ENCODE measurements around the gene MYBBP1A.

The MYBBP1A gene

GRCh38 chr17:4548721-4549531, 6.3 kb downstream of the MYBBP1A start:
- DNase-seq = no peak

GRCh38 chr17:4548061-4548461, 7.1 kb downstream of the MYBBP1A start:
- no peak for DNase-seq

GRCh38 chr17:4547118-4547906, 7.9 kb downstream of the MYBBP1A start:
- DNase-seq = no peak

- no peak for DNase-seq
Measured at GRCh38 chr17:4545217-4545951, 9.8 kb downstream of the MYBBP1A start.

GRCh38 chr17:4544951-4545216, 10.3 kb downstream of the MYBBP1A start:
- no peak for DNase-seq

- DNase-seq = no peak
Measured at GRCh38 chr17:4544135-4544950, 10.8 kb downstream of the MYBBP1A start.

GRCh38 chr17:4543557-4544026, 11.6 kb downstream of the MYBBP1A start:
- DNase-seq = no peak

- no peak for DNase-seq
Measured at GRCh38 chr17:4542726-4543191, 12.4 kb downstream of the MYBBP1A start.

GRCh38 chr17:4542003-4542725, 13.0 kb downstream of the MYBBP1A start:
- no peak for DNase-seq

- DNase-seq = peak; percentile 20
Measured at GRCh38 chr17:4541328-4542002, 13.7 kb downstream of the MYBBP1A start.

GRCh38 chr17:4540687-4541327, 14.4 kb downstream of the MYBBP1A start:
- DNase-seq = no peak

GRCh38 chr17:4540224-4540651, 14.9 kb downstream of the MYBBP1A start:
- no peak for DNase-seq

GRCh38 chr17:4539576-4540223, 15.5 kb downstream of the MYBBP1A start:
- no peak for DNase-seq

GRCh38 chr17:4539025-4539424, 16.2 kb downstream of the MYBBP1A start:
- DNase-seq = no peak

- no peak for DNase-seq
Measured at GRCh38 chr17:4538236-4539002, 16.8 kb downstream of the MYBBP1A start.

- peak; percentile 60 for DNase-seq
Measured at GRCh38 chr17:4537451-4538235, 17.5 kb downstream of the MYBBP1A start.

- DNase-seq = no peak
Measured at GRCh38 chr17:4536742-4537411, 18.3 kb downstream of the MYBBP1A start.

- peak; percentile 36 for DNase-seq
Measured at GRCh38 chr17:4536259-4536741, 18.9 kb downstream of the MYBBP1A start.
